ENCODE measurements around the gene NEK7.

Gene NEK7

GRCh38 chr1:198166900-198167299 lies 10.1 kb downstream of the NEK7 start:
- TF ChIP-seq CTCF (IDR thresholded peaks at IDR 0.05; ENCODE audit: low read depth, low read length, missing control alignments): no peak
- DNase-seq (ENCODE audit: low read depth): no peak
- no peak overlapping the region for H3K4me3 ChIP-seq (ENCODE audit: low read depth, low read length)
- in situ Hi-C loops (cut with HindIII; ENCODE audit: low sequenced_read_pairs): no loop called here

- no peak for DNase-seq (ENCODE audit: low read depth)
- in situ Hi-C loops (cut with HindIII; ENCODE audit: low sequenced_read_pairs): no loop called here
- TF ChIP-seq CTCF (IDR thresholded peaks at IDR 0.05; ENCODE audit: low read depth, low read length, missing control alignments): no peak
- no peak overlapping the region for H3K4me3 ChIP-seq (ENCODE audit: low read depth, low read length)
Observed at GRCh38 chr1:198167436-198167934, 10.7 kb downstream of the NEK7 start.

GRCh38 chr1:198168227-198168626 lies 11.4 kb downstream of the NEK7 start:
- in situ Hi-C loops (cut with HindIII; ENCODE audit: low sequenced_read_pairs): no loop called here
- H3K4me3 ChIP-seq (ENCODE audit: low read depth, low read length): no peak overlapping the region
- no peak for TF ChIP-seq CTCF (IDR thresholded peaks at IDR 0.05; ENCODE audit: low read depth, low read length, missing control alignments)
- peak; percentile 71 for DNase-seq (ENCODE audit: low read depth)

- no peak overlapping the region for H3K4me3 ChIP-seq (ENCODE audit: low read depth, low read length)
- in situ Hi-C loops (cut with HindIII; ENCODE audit: low sequenced_read_pairs): no loop called here
- TF ChIP-seq CTCF (IDR thresholded peaks at IDR 0.05; ENCODE audit: low read depth, low read length, missing control alignments): no peak
- DNase-seq (ENCODE audit: low read depth): no peak
Observed at GRCh38 chr1:198169672-198170071, 12.9 kb downstream of the NEK7 start.

GRCh38 chr1:198171667-198172540 lies 15.1 kb downstream of the NEK7 start:
- no peak for DNase-seq (ENCODE audit: low read depth)
- H3K4me3 ChIP-seq (ENCODE audit: low read depth, low read length): no peak overlapping the region
- TF ChIP-seq CTCF (IDR thresholded peaks at IDR 0.05; ENCODE audit: low read depth, low read length, missing control alignments): no peak
- in situ Hi-C loops (cut with HindIII; ENCODE audit: low sequenced_read_pairs): no loop called here

- no peak overlapping the region for H3K4me3 ChIP-seq (ENCODE audit: low read depth, low read length)
- no peak for TF ChIP-seq CTCF (IDR thresholded peaks at IDR 0.05; ENCODE audit: low read depth, low read length, missing control alignments)
- no peak for DNase-seq (ENCODE audit: low read depth)
- in situ Hi-C loops (cut with HindIII; ENCODE audit: low sequenced_read_pairs): no loop called here
Observed at GRCh38 chr1:198173832-198174231, 17.0 kb downstream of the NEK7 start.
